CD4-positive, alpha-beta T cell treated with Interleukin-6 at 100 ng/mL for 8 hours (primary cell): ENCODE data around the gene FNDC3B.

Experiments
- DNase-seq: peaks from one replicate; pipeline ENCODE4 v3.0.0-alpha.2; 2020; ENCODE audit warnings: mixed read lengths, low spot score

The FNDC3B gene

GRCh38 chr3:172292422-172292821, 253.0 kb downstream of the FNDC3B start:
- no peak for DNase-seq

GRCh38 chr3:172293093-172293492, 253.7 kb downstream of the FNDC3B start:
- DNase-seq: no peak

DNA sequence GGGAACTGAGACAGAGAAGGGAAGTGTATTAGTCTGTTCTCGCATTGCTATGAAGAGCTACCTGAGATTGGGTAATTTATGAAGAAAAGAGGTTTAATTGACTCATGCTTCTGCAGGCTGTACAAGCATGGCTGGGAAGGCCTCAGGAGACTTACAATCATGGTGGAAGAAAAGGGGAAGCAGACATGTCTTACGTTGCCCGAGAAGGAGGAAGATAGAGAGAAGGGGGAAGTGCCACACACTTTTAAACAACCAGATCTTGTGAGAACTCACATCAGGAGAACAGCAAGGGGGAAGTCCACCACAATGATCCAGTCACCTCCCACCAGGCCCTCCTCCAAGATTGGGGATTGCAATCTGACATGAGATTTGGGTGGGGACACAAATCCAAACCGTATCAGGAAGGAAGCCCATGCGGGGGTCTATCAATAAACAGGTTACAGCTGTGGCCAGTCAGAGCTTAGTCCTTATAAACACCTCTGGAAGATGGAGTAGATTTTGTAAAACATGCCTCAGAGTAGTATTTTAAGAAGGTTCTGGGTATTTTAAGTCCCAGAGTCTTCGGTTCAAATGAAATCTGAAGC, 254.9 kb downstream of the FNDC3B start:
- DNase-seq: no peak

DNA sequence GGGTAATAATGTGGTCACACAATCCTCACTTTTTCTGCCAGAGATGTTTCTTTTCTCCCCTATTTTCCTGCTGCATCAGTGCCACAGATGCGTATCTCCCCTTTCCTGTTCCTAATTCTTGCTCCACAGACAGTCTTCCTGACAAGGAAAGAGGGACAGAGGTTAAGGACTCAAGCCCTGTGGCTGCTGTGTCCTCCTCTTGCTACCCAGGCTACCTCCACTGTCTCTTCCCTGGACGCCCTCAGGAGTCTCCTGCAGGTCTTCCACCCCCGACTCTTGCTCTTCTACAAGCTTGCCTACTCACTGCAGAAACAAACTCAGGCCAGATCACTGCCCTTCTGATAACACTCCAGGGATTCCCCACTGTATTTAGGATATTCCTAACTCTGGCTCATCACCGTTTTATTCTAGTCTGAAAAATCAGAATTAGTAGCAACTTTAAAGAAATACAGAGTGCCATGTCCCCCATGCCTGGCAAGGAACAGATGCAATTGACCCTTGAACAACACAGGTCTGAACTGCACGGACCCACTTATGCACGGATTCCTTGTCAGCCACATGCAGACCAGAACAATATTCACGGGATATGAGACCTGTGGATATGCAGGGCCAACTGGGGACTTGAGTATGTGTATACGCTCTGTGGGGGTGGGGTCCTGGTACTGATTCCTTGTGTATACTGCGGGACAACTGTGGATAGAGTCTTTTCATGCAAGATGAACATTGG, 257.0 kb downstream of the FNDC3B start:
- DNase-seq: no peak

DNA sequence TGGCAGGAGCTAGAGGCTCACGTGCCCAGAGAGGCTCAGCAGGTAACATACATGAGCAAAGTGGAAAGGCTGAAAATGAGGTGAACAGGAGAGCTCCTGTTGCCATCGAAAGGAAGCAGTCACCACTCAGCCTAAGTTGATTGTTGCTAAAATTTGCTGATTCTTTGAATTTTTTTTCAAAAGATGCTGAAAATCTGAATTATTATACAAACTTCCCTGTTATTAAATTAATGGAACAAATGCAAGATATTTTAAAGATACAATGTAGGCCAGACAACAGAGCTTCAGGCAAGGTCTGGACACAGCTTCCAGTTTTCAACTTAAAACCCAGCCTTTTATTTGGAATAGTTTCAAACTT, 257.6 kb downstream of the FNDC3B start:
- no peak for DNase-seq

GRCh38 chr3:172298247-172298646, 258.9 kb downstream of the FNDC3B start:
- DNase-seq: no peak

DNA sequence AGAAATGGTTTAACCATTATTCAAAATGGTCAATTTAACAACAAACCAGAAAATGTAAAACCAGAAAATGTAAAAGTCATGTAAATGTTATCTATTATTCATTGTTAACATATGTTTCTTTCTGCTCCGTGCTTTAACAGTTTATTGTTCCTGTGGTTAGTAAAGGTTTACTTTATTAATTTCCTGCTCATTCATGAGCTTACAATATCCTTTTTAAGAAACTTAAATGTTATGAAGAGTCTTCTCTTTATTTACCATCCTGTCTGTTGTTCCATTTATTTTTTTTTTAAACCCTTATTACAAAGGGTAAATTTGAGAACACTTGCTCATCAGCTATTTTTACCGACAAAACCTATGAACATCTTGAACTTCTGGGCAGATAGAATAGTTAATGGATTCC, 260.8 kb downstream of the FNDC3B start:
- DNase-seq: no peak

DNA sequence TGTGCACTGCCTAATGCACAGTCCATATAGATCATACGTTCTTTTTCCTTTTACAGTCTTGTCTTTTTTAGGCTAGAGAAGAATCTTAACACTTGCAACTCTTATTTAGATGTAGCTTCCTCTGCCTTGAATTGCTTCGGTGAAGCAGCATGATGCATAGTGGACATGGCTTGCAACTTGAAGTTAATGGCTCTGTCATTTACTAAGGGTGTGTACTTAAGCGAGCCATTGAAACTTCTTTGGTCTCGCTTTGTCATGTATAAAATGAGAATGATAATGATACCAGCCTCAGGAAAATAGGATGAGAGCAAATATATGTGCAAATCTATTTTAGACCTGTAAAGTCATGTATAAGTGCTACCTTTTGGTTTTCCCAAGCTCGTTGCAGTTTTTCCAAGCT, 261.5 kb downstream of the FNDC3B start:
- no peak for DNase-seq

DNA sequence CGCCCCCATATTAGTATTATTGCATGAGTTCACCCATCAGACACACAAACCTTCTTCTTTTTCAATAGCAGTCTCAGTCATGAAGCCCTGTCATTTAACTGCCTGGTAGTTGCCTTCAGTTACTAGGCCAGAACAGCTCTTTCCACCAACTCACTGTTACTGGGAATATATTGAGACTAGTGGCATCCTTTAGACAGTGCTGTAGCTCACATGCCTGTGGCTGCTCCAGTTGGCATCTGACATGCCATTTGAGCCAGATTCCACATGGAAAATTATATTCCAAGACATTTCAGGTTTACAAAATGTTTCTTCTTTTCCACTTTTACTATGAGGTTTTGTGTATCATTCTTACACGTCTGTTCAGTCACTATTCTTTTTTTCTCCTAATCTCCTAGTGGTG, 262.8 kb downstream of the FNDC3B start:
- DNase-seq: no peak

GRCh38 chr3:172303181-172303580, 263.8 kb downstream of the FNDC3B start:
- no peak for DNase-seq

GRCh38 chr3:172303941-172304558, 264.7 kb downstream of the FNDC3B start:
- no peak for DNase-seq

GRCh38 chr3:172305552-172305951, 266.2 kb downstream of the FNDC3B start:
- no peak for DNase-seq

DNA sequence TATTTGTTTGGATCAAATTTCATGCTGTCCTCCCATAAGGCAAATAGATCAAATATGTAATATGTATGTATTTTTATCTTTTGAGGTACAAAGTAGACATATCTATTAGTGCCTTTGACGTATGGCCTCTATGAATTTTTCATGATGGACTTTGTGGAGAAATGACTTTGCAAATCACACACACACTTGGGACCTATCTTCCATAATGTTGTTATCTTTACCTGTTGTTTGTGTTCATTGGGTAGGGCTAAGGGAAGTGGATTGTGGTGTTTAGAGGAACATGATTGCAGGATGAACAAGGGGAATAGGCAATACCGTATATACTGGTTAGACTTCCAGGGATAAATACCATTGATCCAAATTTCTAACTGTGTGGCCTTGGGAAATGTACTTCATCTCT, 266.6 kb downstream of the FNDC3B start:
- no peak for DNase-seq

DNA sequence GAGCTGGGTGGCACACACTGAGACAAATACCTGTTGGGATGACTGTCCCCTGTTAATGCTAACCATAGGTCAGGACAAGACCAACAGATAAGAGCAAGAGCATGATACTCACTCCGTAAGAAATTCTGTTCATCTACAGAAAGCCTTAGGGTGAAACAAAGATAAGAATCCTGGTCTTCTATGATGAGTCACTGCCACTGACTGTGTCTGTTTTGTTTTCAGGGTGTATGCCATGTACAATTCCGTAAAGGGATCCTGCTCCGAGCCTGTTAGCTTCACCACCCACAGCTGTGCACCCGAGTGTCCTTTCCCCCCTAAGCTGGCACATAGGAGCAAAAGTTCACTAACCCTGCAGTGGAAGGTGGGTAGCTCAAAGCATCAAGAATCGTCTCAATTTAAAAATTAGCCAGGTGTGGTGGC, 267.8 kb downstream of the FNDC3B start:
- DNase-seq: no peak

GRCh38 chr3:172309059-172309458, 269.7 kb downstream of the FNDC3B start:
- no peak for DNase-seq

DNA sequence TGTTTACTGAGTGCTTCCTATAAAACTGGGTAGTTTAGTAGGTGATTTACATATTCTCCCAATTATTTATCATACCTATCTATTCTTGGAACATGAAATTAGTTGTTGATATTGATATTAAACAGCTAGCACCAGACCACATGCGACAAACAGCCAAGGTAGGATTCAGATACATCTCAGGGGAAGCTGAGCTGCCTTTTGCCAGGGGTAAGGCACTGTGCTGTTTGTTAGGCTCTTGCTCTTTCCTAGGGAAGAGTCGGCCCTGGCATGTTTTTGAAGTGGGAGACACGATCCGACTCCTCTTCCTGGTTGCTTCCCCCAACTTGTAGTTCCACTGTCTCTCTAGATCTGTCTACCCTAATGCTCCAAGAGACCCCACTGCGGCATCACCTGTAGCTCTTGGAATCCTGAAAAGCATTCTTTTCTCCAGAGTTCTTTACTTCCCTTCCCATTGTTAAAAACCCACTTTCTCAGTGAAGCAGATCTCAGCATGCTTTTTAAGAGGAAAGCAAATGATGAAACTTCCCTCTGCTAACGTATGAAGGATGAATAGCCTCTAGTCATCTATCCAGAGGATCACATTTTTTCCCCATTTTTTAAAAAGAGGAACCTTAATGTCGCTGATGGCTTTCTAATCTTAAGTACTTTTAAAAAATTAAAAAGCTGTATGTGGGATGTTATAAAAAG, 270.5 kb downstream of the FNDC3B start:
- no peak for DNase-seq

DNA sequence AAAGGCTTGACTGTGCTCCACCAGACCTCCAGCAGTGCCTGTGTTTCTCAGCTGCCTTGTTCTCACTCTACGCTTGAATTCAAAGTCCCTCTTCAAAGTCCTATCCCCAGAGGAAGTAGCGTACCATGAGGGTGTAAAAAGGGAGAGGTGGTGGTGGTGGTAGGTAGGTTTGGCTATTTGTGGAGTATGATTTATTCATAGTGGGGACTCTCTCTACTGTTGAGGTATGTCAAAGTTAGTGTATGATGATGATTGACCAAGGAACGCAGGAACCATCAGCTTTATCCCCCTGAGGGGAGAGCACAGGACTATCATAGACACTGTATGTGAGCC, 271.0 kb downstream of the FNDC3B start:
- DNase-seq: no peak

DNA sequence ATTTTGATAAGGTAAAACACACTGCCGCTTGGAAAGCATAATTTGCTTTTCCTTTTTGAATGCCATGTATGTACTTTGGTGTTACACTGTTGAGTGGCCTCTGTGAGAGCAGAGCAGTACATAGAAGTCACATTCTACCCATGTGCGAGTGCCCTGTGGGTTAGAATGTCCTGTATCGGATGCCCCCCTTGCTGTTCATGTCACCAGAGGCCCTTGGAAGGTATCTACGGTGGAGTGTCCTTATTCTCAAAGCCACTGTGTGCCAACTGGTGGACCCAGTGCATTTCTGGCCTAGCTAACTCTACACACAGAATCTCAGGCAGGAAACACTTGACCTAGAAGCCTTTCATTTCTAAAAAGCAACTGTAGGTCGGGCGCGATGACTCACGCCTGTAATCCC, 271.8 kb downstream of the FNDC3B start:
- no peak for DNase-seq

GRCh38 chr3:172312001-172312400, 272.6 kb downstream of the FNDC3B start:
- DNase-seq: no peak

GRCh38 chr3:172312711-172313110, 273.3 kb downstream of the FNDC3B start:
- DNase-seq: no peak

- no peak for DNase-seq
These were observed 274.3 kb downstream of the FNDC3B start for GRCh38 chr3:172313671-172314070.

GRCh38 chr3:172314591-172315160, 275.3 kb downstream of the FNDC3B start:
- DNase-seq: no peak
